Cardiac fibroblast (primary cell): ENCODE data around the gene FAM131C.

Experiments used
- DNase-seq, 2 donors: peaks; one replicate each; pipeline versions ENCODE4 v3.0.0 to v3.0.0-alpha.2; 2010; ENCODE audit warnings: low read depth in 2 of 2
- H3K4me3 ChIP-seq, 2 donors: replicated peaks in 1 of 2; 1 replicate in 1 of 2; 2 replicates in 1 of 2; pipeline ENCODE4 v1.5.1; 2011; ENCODE audit warnings: low read depth in 2 of 2, low read length in 2 of 2, mild to moderate bottlenecking in 2 of 2, moderate library complexity in 1 of 2
- TF ChIP-seq, protein P1 (sequence below): IDR thresholded peaks from one replicate; pipeline ENCODE4 v1.5.1; 2011; ENCODE audit warnings: low read depth, mild to moderate bottlenecking, low read length, inconsistent platforms

FAM131C gene

DNA sequence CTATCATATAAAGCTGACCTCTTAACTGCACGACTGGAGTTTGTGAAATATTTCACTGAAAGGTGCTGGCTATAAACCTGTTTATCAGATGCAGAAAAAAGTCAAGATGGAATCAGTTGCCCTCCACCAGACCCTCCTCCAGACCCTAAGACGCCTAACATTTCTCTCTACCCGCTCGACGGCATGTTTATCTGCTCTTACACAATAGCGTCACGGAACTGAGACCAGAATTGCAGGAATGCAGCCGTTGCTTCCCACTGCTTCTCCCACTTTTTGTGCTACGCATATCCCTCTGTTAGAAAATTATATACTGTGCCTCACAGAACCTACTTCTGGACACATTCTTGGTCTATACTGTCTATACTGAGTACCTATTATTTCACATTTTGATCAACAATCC lies 28.2 kb upstream of the FAM131C start:
- H3K4me3 ChIP-seq = no peak overlapping the region
- TF ChIP-seq, protein P1, sequence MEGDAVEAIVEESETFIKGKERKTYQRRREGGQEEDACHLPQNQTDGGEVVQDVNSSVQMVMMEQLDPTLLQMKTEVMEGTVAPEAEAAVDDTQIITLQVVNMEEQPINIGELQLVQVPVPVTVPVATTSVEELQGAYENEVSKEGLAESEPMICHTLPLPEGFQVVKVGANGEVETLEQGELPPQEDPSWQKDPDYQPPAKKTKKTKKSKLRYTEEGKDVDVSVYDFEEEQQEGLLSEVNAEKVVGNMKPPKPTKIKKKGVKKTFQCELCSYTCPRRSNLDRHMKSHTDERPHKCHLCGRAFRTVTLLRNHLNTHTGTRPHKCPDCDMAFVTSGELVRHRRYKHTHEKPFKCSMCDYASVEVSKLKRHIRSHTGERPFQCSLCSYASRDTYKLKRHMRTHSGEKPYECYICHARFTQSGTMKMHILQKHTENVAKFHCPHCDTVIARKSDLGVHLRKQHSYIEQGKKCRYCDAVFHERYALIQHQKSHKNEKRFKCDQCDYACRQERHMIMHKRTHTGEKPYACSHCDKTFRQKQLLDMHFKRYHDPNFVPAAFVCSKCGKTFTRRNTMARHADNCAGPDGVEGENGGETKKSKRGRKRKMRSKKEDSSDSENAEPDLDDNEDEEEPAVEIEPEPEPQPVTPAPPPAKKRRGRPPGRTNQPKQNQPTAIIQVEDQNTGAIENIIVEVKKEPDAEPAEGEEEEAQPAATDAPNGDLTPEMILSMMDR = no peak
- DNase-seq = peak in 1 of 2 donors; percentile 61

DNA sequence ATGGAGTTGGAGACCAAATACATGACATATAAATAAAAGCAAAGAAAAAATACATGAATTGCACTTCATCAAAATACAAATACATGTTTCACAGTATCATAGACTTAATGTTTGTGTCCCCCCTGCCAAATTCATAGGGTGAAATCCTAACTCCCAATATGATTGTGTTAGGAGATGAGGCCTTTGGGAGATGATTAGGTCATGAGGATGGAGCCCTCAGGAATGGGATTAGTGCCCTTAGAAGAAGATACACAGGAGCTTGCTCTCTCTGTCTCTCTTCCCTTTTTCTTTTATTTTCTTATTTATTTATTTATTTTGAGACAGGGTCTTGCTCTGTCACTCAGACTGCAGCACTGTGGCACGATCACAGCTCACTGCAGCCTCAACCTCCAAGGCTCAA lies 26.0 kb upstream of the FAM131C start:
- TF ChIP-seq, protein P1 = no peak
- no peak for DNase-seq
- no peak overlapping the region for H3K4me3 ChIP-seq

DNA sequence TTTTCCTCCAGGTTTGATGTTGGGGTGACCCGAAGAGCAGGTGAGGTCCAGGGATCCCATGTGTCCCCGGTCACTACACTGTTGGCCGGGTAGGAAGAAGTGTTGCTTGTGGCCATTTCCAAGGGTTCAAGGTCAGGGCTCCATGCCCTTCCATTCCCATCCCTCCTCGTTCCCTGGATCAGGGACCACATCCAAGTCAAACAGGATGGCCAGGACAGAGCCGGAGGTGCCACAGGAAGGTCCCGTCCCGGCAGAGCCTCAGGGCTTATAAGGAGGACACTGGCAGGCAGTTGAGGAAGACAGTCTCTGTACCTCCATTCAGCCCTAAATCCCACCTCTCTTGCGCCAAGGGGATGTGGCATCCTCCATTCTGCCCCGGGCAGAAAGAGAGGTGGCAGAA lies 22.0 kb upstream of the FAM131C start:
- TF ChIP-seq, protein P1 = no peak
- H3K4me3 ChIP-seq = no peak overlapping the region
- DNase-seq = no peak

DNA sequence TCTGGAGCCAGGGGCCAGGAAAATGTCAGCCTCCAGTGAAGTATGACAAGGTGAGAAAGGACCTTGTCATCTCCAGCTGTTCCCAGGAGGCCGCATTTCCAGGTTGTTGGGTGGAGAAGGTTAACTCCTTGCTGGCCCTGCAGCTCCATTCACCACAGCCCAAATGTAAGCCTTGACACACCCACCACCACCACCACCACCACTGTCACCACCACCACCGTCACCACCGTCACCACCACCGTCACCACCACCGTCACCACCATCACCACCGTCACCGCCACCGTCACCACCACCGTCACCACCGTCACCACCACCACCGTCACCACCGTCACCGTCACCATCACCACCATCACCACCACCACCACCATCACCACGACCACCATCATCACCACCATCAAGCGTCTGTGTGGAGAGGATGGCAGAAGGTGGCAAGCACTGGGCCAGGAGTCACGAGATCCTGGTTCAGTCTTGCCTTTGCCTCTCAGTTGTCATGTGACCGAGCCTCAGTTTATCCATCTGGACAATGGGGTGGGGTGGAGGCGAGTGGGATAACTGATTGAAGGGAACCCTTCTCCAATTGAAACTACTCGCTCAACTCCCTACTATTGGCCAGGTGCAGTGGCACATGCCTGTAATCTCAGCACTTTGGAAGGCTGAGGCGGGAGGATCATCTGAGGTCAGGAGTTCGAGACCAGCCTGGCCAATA lies 21.2 kb upstream of the FAM131C start:
- no peak for DNase-seq
- H3K4me3 ChIP-seq = no peak overlapping the region

DNA sequence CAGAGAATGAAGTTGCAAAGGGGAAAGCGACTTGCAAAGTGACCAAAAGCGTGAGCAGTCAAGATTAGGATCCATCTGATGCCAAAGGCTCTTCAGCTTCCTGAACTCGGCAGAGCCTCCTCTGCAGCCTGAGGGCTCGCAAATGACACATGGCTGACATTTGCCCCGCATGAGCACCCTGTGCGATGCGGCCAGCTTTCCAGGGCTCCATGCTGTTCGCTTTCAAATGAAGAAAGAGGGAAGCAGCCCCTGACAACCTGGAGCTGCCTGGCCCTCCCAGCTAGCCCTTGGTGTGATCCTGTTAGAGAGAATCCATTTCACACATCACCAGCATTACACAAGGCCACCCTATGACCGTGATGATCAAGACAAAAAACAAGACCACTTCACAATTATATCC lies 20.2 kb upstream of the FAM131C start:
- H3K4me3 ChIP-seq = no peak overlapping the region
- TF ChIP-seq, protein P1 = no peak
- DNase-seq = no peak

More for the DNA sequence above, 21.2 kb upstream of the FAM131C start:
- TF ChIP-seq, protein P1 = no peak

DNA sequence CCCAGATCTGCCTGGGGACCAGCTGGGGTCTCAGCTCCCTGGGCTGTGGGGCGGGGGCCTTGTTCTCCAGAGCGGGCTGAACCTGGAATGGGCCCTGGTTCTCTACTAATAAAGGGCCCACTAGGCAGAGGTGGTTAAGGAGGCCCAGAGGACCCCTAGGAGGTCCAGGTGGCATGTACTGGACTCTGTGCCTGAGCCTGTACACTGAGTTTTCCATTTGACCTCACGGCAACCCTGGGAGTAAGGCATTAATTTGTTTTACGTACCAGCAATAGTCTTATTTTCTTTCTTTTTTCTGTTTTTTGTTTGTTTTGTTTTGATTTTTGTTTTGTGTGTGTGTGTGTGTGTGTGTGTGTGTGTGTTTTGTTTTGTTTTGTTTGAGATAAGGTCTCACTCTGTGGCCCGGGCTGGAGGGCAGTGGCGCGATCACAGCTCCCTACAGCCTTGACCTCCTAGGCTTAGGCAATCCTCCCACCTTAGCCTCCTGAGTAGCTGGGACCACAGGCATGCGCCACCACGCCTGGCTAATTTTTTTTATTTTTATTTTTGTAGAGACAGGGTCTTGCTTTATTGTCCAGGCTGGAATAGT lies 19.6 kb upstream of the FAM131C start:
- no peak for DNase-seq
- TF ChIP-seq, protein P1 = no peak
- H3K4me3 ChIP-seq = no peak overlapping the region
